H1 (cell line): ENCODE results near the gene GID8. TPM values are rescaled to one million over a fixed set of nuclear protein-coding genes. Genes with fewer than 3 reads are reported as not detected.

Source experiments
- ASH2L ChIP-seq: fragments of 200-600, 300-600 bp; sonication (generic); IDR thresholded peaks from one replicate; pipeline ENCODE4 v1.7.1; 2017; ENCODE audit warnings: low read length
- BACH1 ChIP-seq: IDR thresholded peaks from 2 replicates; pipeline ENCODE4 v1.6.1; 2012; ENCODE audit warnings: low read length, improper control_type of control experiment
- CTBP2 ChIP-seq: IDR thresholded peaks from 2 replicates; pipeline ENCODE4 v1.7.0; 2011; ENCODE audit warnings: borderline replicate concordance, mild to moderate bottlenecking, moderate library complexity, mixed read lengths, low read length; ENCODE audit not compliant: insufficient read depth, insufficient read length
- FOSL1 ChIP-seq: IDR thresholded peaks from 2 replicates; pipeline ENCODE4 v1.6.1; 2011; ENCODE audit warnings: mild to moderate bottlenecking, low read depth, low read length, moderate library complexity; ENCODE audit not compliant: insufficient read depth
- SP1 ChIP-seq: IDR thresholded peaks from 2 replicates; pipeline ENCODE4 v1.6.1; 2011; ENCODE audit warnings: low read depth, low read length
- TAF7 ChIP-seq: optimal IDR thresholded peaks from 2 replicates; pipeline ENCODE3; 2011; ENCODE audit warnings: low read depth, mild to moderate bottlenecking, inconsistent platforms, low read length, moderate library complexity, borderline replicate concordance
- TCF12 ChIP-seq: IDR thresholded peaks from 2 replicates; pipeline ENCODE4 v1.6.1; 2011; ENCODE audit warnings: low read depth, mild to moderate bottlenecking, low read length
- polyA plus RNA-seq, 7 experiments: library from polyadenylated mRNA; depleted of rRNA in 3 of 7; stranded (reverse) in 5 of 7; unstranded in 2 of 7; fragments of >200 nt in 5 of 7; fragments of 200-250 nt in 2 of 7; gene quantifications; 1 replicate in 5 of 7; 2 replicates in 1 of 7; 4 replicates in 1 of 7; pipeline versions ENCODE4 v1.2.1 to v1.2.3, GENCODE V29; 2011 to 2013; ENCODE audit warnings: missing spikeins in 2 of 7, mixed read lengths in 2 of 7
- total RNA-seq: library from RNA; stranded (reverse); fragmentation: NEBNext Ultra II Directional; extraction: Animal tissue kit (Norgen Biotek cat#: 25700); gene quantifications from 2 replicates; pipeline ENCODE4 v1.2.1, GENCODE V29; 2021
- TF ChIP-seq, protein P1 (sequence below): fragments of 300-600 bp; sonication (generic); IDR thresholded peaks from 2 replicates; pipeline ENCODE4 v1.7.1; 2012; ENCODE audit warnings: low read length, moderate library complexity, mild to moderate bottlenecking, inconsistent platforms; ENCODE audit not compliant: insufficient replicate concordance
- TF ChIP-seq, protein P2 (sequence below): IDR thresholded peaks from 2 replicates; pipeline ENCODE4 v1.6.1; 2012; ENCODE audit warnings: low read length, inconsistent platforms

GID8 gene
- total and polyA plus RNA-seq, 2 of the 8 experiments (the other 6 are each of a cell fraction or from before 2014, with no cell fraction given), result 39.7 to 72.9 TPM

DNA sequence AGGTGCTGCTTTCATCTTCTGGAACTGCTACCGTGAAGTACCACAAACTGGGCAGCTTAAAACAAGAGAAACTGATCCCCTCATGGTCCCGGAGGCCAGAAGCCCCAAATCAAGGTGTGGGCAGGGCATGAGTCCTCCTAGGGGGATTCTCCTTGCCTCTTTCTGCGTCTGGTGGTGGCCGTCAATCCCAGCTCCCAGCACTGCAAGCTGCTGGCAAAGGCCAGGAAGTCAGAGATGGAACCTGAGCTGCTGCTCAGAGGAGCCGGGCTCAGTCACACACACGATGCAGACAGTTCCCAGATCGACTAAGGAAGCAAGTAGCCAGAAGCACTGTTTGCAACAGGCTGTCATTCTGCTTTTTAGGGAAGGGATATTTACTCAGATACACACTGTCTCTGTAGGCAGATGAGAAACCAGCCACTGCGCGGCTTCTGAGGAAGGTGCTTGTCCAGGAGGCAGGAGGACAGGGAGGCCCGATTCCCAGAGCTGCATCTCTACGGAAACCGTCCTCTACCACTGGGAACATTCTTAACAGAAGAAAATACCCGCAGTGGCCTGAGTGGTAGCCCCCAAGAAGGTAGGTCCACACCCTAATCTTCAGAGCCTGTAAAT is 53.4 kb downstream of the GID8 start (continued):
- TF ChIP-seq, protein P1, sequence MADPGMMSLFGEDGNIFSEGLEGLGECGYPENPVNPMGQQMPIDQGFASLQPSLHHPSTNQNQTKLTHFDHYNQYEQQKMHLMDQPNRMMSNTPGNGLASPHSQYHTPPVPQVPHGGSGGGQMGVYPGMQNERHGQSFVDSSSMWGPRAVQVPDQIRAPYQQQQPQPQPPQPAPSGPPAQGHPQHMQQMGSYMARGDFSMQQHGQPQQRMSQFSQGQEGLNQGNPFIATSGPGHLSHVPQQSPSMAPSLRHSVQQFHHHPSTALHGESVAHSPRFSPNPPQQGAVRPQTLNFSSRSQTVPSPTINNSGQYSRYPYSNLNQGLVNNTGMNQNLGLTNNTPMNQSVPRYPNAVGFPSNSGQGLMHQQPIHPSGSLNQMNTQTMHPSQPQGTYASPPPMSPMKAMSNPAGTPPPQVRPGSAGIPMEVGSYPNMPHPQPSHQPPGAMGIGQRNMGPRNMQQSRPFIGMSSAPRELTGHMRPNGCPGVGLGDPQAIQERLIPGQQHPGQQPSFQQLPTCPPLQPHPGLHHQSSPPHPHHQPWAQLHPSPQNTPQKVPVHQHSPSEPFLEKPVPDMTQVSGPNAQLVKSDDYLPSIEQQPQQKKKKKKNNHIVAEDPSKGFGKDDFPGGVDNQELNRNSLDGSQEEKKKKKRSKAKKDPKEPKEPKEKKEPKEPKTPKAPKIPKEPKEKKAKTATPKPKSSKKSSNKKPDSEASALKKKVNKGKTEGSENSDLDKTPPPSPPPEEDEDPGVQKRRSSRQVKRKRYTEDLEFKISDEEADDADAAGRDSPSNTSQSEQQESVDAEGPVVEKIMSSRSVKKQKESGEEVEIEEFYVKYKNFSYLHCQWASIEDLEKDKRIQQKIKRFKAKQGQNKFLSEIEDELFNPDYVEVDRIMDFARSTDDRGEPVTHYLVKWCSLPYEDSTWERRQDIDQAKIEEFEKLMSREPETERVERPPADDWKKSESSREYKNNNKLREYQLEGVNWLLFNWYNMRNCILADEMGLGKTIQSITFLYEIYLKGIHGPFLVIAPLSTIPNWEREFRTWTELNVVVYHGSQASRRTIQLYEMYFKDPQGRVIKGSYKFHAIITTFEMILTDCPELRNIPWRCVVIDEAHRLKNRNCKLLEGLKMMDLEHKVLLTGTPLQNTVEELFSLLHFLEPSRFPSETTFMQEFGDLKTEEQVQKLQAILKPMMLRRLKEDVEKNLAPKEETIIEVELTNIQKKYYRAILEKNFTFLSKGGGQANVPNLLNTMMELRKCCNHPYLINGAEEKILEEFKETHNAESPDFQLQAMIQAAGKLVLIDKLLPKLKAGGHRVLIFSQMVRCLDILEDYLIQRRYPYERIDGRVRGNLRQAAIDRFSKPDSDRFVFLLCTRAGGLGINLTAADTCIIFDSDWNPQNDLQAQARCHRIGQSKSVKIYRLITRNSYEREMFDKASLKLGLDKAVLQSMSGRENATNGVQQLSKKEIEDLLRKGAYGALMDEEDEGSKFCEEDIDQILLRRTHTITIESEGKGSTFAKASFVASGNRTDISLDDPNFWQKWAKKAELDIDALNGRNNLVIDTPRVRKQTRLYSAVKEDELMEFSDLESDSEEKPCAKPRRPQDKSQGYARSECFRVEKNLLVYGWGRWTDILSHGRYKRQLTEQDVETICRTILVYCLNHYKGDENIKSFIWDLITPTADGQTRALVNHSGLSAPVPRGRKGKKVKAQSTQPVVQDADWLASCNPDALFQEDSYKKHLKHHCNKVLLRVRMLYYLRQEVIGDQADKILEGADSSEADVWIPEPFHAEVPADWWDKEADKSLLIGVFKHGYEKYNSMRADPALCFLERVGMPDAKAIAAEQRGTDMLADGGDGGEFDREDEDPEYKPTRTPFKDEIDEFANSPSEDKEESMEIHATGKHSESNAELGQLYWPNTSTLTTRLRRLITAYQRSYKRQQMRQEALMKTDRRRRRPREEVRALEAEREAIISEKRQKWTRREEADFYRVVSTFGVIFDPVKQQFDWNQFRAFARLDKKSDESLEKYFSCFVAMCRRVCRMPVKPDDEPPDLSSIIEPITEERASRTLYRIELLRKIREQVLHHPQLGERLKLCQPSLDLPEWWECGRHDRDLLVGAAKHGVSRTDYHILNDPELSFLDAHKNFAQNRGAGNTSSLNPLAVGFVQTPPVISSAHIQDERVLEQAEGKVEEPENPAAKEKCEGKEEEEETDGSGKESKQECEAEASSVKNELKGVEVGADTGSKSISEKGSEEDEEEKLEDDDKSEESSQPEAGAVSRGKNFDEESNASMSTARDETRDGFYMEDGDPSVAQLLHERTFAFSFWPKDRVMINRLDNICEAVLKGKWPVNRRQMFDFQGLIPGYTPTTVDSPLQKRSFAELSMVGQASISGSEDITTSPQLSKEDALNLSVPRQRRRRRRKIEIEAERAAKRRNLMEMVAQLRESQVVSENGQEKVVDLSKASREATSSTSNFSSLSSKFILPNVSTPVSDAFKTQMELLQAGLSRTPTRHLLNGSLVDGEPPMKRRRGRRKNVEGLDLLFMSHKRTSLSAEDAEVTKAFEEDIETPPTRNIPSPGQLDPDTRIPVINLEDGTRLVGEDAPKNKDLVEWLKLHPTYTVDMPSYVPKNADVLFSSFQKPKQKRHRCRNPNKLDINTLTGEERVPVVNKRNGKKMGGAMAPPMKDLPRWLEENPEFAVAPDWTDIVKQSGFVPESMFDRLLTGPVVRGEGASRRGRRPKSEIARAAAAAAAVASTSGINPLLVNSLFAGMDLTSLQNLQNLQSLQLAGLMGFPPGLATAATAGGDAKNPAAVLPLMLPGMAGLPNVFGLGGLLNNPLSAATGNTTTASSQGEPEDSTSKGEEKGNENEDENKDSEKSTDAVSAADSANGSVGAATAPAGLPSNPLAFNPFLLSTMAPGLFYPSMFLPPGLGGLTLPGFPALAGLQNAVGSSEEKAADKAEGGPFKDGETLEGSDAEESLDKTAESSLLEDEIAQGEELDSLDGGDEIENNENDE, result no peak
- TF ChIP-seq TAF7 (no peak), SP1 (no peak), CTBP2 (no peak), BACH1 (no peak), ASH2L (no peak), TCF12 (no peak), FOSL1 (no peak)
- TF ChIP-seq, protein P2, sequence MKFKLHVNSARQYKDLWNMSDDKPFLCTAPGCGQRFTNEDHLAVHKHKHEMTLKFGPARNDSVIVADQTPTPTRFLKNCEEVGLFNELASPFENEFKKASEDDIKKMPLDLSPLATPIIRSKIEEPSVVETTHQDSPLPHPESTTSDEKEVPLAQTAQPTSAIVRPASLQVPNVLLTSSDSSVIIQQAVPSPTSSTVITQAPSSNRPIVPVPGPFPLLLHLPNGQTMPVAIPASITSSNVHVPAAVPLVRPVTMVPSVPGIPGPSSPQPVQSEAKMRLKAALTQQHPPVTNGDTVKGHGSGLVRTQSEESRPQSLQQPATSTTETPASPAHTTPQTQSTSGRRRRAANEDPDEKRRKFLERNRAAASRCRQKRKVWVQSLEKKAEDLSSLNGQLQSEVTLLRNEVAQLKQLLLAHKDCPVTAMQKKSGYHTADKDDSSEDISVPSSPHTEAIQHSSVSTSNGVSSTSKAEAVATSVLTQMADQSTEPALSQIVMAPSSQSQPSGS, result no peak
